ENCODE measurements around the gene GPC5.

GPC5 gene

GRCh38 chr13:92574499-92574898, 1176.1 kb downstream of the GPC5 start:
- H3K4me3 ChIP-seq (ENCODE audit: low read depth, low read length): no peak overlapping the region
- peak; percentile 3 for DNase-seq (ENCODE audit: low read depth)

GRCh38 chr13:92575777-92576176, 1177.4 kb downstream of the GPC5 start:
- H3K4me3 ChIP-seq (ENCODE audit: low read depth, low read length): no peak overlapping the region
- DNase-seq (ENCODE audit: low read depth): no peak

- H3K4me3 ChIP-seq (ENCODE audit: low read depth, low read length): no peak overlapping the region
- DNase-seq (ENCODE audit: low read depth): no peak
These were observed 1179.9 kb downstream of the GPC5 start for GRCh38 chr13:92578358-92578757.

- H3K4me3 ChIP-seq (ENCODE audit: low read depth, low read length): no peak overlapping the region
- DNase-seq (ENCODE audit: low read depth): no peak
These were observed 1191.5 kb downstream of the GPC5 start for GRCh38 chr13:92589955-92590354.

- no peak for DNase-seq (ENCODE audit: low read depth)
- H3K4me3 ChIP-seq (ENCODE audit: low read depth, low read length): no peak overlapping the region
These were observed 1192.1 kb downstream of the GPC5 start for GRCh38 chr13:92590503-92590908.

- no peak overlapping the region for H3K4me3 ChIP-seq (ENCODE audit: low read depth, low read length)
- DNase-seq (ENCODE audit: low read depth): no peak
These were observed 1192.7 kb downstream of the GPC5 start for GRCh38 chr13:92591117-92591516.

GRCh38 chr13:92592757-92593156, 1194.3 kb downstream of the GPC5 start:
- DNase-seq (ENCODE audit: low read depth): no peak
- no peak overlapping the region for H3K4me3 ChIP-seq (ENCODE audit: low read depth, low read length)

- DNase-seq (ENCODE audit: low read depth): peak; percentile 3
- H3K4me3 ChIP-seq (ENCODE audit: low read depth, low read length): no peak overlapping the region
These were observed 1204.1 kb downstream of the GPC5 start for GRCh38 chr13:92602560-92602959.

GRCh38 chr13:92609376-92609775, 1211.0 kb downstream of the GPC5 start:
- no peak for DNase-seq (ENCODE audit: low read depth)
- no peak overlapping the region for H3K4me3 ChIP-seq (ENCODE audit: low read depth, low read length)

- no peak overlapping the region for H3K4me3 ChIP-seq (ENCODE audit: low read depth, low read length)
- no peak for DNase-seq (ENCODE audit: low read depth)
These were observed 1214.5 kb downstream of the GPC5 start for GRCh38 chr13:92612892-92613291.

GRCh38 chr13:92613921-92614320, 1215.5 kb downstream of the GPC5 start:
- DNase-seq (ENCODE audit: low read depth): no peak

GRCh38 chr13:92621985-92622384, 1223.6 kb downstream of the GPC5 start:
- DNase-seq (ENCODE audit: low read depth): no peak
- H3K4me3 ChIP-seq (ENCODE audit: low read depth, low read length): no peak overlapping the region

More at GRCh38 chr13:92613921-92614320, 1215.5 kb downstream of the GPC5 start:
- H3K4me3 ChIP-seq (ENCODE audit: low read depth, low read length): no peak overlapping the region

- no peak for DNase-seq (ENCODE audit: low read depth)
- no peak overlapping the region for H3K4me3 ChIP-seq (ENCODE audit: low read depth, low read length)
These were observed 1224.5 kb downstream of the GPC5 start for GRCh38 chr13:92622905-92623304.

GRCh38 chr13:92626274-92626673, 1227.9 kb downstream of the GPC5 start:
- H3K4me3 ChIP-seq (ENCODE audit: low read depth, low read length): no peak overlapping the region
- no peak for DNase-seq (ENCODE audit: low read depth)

GRCh38 chr13:92640936-92641335, 1242.5 kb downstream of the GPC5 start:
- H3K4me3 ChIP-seq (ENCODE audit: low read depth, low read length): no peak overlapping the region
- DNase-seq (ENCODE audit: low read depth): no peak

- no peak overlapping the region for H3K4me3 ChIP-seq (ENCODE audit: low read depth, low read length)
- no peak for DNase-seq (ENCODE audit: low read depth)
These were observed 1250.9 kb downstream of the GPC5 start for GRCh38 chr13:92649140-92649813.

GRCh38 chr13:92656103-92656502, 1257.7 kb downstream of the GPC5 start:
- H3K4me3 ChIP-seq (ENCODE audit: low read depth, low read length): no peak overlapping the region
- no peak for DNase-seq (ENCODE audit: low read depth)

GRCh38 chr13:92656648-92657047, 1258.2 kb downstream of the GPC5 start:
- H3K4me3 ChIP-seq (ENCODE audit: low read depth, low read length): no peak overlapping the region
- no peak for DNase-seq (ENCODE audit: low read depth)

- no peak for DNase-seq (ENCODE audit: low read depth)
- no peak overlapping the region for H3K4me3 ChIP-seq (ENCODE audit: low read depth, low read length)
These were observed 1259.1 kb downstream of the GPC5 start for GRCh38 chr13:92657565-92657964.

GRCh38 chr13:92658293-92658692, 1259.9 kb downstream of the GPC5 start:
- no peak overlapping the region for H3K4me3 ChIP-seq (ENCODE audit: low read depth, low read length)
- no peak for DNase-seq (ENCODE audit: low read depth)

GRCh38 chr13:92661406-92661805, 1263.0 kb downstream of the GPC5 start:
- no peak for DNase-seq (ENCODE audit: low read depth)
- H3K4me3 ChIP-seq (ENCODE audit: low read depth, low read length): no peak overlapping the region

- DNase-seq (ENCODE audit: low read depth): no peak
- H3K4me3 ChIP-seq (ENCODE audit: low read depth, low read length): no peak overlapping the region
These were observed 1269.7 kb downstream of the GPC5 start for GRCh38 chr13:92668157-92668556.
